CD14-positive monocyte (primary cell): ENCODE measurements around the gene PEX16. TPM values are rescaled to one million over a fixed set of nuclear protein-coding genes. Genes with fewer than 3 reads are reported as not detected.

Experiments
- DNase-seq, 3 donors: peaks; one replicate each; pipeline ENCODE4 v3.0.0-alpha.2; 2011 to 2022
- H2AFZ ChIP-seq: 2 replicates; pipeline ENCODE4 v1.6.0; 2012; ENCODE audit warnings: mild to moderate bottlenecking, low read depth, low read length, inconsistent platforms; ENCODE audit not compliant: insufficient read depth, poor library complexity, severe bottlenecking
- H3K27ac ChIP-seq, 2 donors: 1 replicate in 1 of 2; 2 replicates in 1 of 2; pipeline ENCODE4 v1.5.1; 2012 to 2013; ENCODE audit warnings: low read length in 2 of 2, control low read depth in 1 of 2, inconsistent platforms in 1 of 2, low read depth in 1 of 2, mild to moderate bottlenecking in 1 of 2
- H3K27me3 ChIP-seq, 2 donors: one replicate each; pipeline versions ENCODE4 v1.6.0 to v1.6.1; 2011 to 2013; ENCODE audit warnings: low read length in 2 of 2; ENCODE audit not compliant: control insufficient read depth in 2 of 2, insufficient read depth in 2 of 2
- H3K36me3 ChIP-seq, 2 donors: replicated peaks in 1 of 2; 1 replicate in 1 of 2; 2 replicates in 1 of 2; pipeline versions ENCODE4 v1.5.1 to v1.6.1; 2012 to 2013; ENCODE audit warnings: low read length in 2 of 2, control low read depth in 1 of 2, inconsistent platforms in 1 of 2, mild to moderate bottlenecking in 1 of 2; ENCODE audit not compliant: insufficient read depth in 2 of 2, control insufficient read depth in 1 of 2
- H3K4me1 ChIP-seq, 2 donors: 1 replicate in 1 of 2; 2 replicates in 1 of 2; pipeline versions ENCODE4 v1.5.1 to v1.6.1; 2012 to 2013; ENCODE audit warnings: low read length in 2 of 2, control low read depth in 1 of 2, inconsistent platforms in 1 of 2, mild to moderate bottlenecking in 1 of 2, moderate library complexity in 1 of 2; ENCODE audit not compliant: insufficient read depth in 2 of 2, control insufficient read depth in 1 of 2
- H3K4me2 ChIP-seq: replicated peaks from 2 replicates; pipeline ENCODE3; 2012; ENCODE audit warnings: low read length, moderate library complexity, mild to moderate bottlenecking; ENCODE audit not compliant: poor library complexity, severe bottlenecking; ENCODE audit errors: extremely low read depth
- H3K4me3 ChIP-seq, 3 experiments: fragments of 200-600 bp in 1 of 3; sonication (generic) in 1 of 3; replicated peaks in 1 of 3; 1 replicate in 2 of 3; 2 replicates in 1 of 3; pipeline ENCODE4 v1.5.1; 2011 to 2013; ENCODE audit warnings: low read length in 3 of 3, mild to moderate bottlenecking in 3 of 3, control low read depth in 2 of 3, low read depth in 2 of 3, inconsistent platforms in 1 of 3, moderate library complexity in 1 of 3
- H3K79me2 ChIP-seq: 2 replicates; pipeline ENCODE4 v1.6.0; 2012; ENCODE audit warnings: mild to moderate bottlenecking, control low read depth, inconsistent platforms, low read length, moderate library complexity; ENCODE audit not compliant: insufficient read depth
- H3K9ac ChIP-seq: 2 replicates; pipeline ENCODE4 v1.6.0; 2017; ENCODE audit warnings: low read length, mild to moderate bottlenecking; ENCODE audit not compliant: insufficient read depth, poor library complexity, severe bottlenecking
- H3K9me3 ChIP-seq, 2 donors: replicated peaks in 1 of 2; 1 replicate in 1 of 2; 2 replicates in 1 of 2; pipeline versions ENCODE4 v1.5.1 to v1.6.1; 2012 to 2013; ENCODE audit warnings: low read length in 2 of 2, control low read depth in 1 of 2; ENCODE audit not compliant: control insufficient read depth in 1 of 2, insufficient read depth in 1 of 2
- H4K20me1 ChIP-seq: 2 replicates; pipeline ENCODE4 v1.6.0; 2012; ENCODE audit warnings: mild to moderate bottlenecking, low read length, control low read depth, moderate library complexity; ENCODE audit not compliant: insufficient read depth
- H3K27ac Mint-ChIP-seq, 7 donors: one replicate each; pipeline ENCODE4 v1.8.0; 2020; ENCODE audit warnings: mild to moderate bottlenecking in 7 of 7, mixed read lengths in 7 of 7, moderate library complexity in 6 of 7, inconsistent platforms in 2 of 7
- H3K27me3 Mint-ChIP-seq, 3 donors: one replicate each; pipeline ENCODE4 v1.8.0; 2021 to 2022; ENCODE audit warnings: low read depth in 3 of 3, mild to moderate bottlenecking in 3 of 3, mixed read lengths in 3 of 3, moderate library complexity in 3 of 3, inconsistent platforms in 1 of 3
- H3K36me3 Mint-ChIP-seq, 2 donors: one replicate each; pipeline ENCODE4 v1.8.0; 2020; ENCODE audit warnings: mixed read lengths in 2 of 2, inconsistent platforms in 1 of 2, mild to moderate bottlenecking in 1 of 2
- H3K4me1 Mint-ChIP-seq: one replicate; pipeline ENCODE4 v1.8.0; 2020; ENCODE audit warnings: mild to moderate bottlenecking, mixed read lengths
- H3K4me3 Mint-ChIP-seq, 2 donors: one replicate each; pipeline ENCODE4 v1.8.0; 2020; ENCODE audit warnings: mild to moderate bottlenecking in 2 of 2, mixed read lengths in 2 of 2, moderate library complexity in 1 of 2
- H3K9me3 Mint-ChIP-seq, 7 donors: one replicate each; pipeline ENCODE4 v1.8.0; 2020 to 2022; ENCODE audit warnings: mixed read lengths in 7 of 7, mild to moderate bottlenecking in 6 of 7, moderate library complexity in 6 of 7, inconsistent platforms in 2 of 7
- CTCF ChIP-seq: fragments of 200-600 bp; IDR thresholded peaks from one replicate; pipeline ENCODE4 v1.8.0; 2022; ENCODE audit warnings: antibody characterized with exemption, mild to moderate bottlenecking
- WGBS: methylation state at CpG from one replicate; pipeline ENCODE4 v1.1.5; 2013; ENCODE audit warnings: missing lambda C conversion rate; ENCODE audit not compliant: insufficient coverage; 5-methylcytosine and 5-hydroxymethylcytosine counted together
- intact Hi-C, 2 donors: fragments of 100-400 bp; cut with micrococcal nuclease; formaldehyde crosslinking; loops; one replicate each; pipeline versions ENCODE4 v1.15.0 to v1.15.1; 2023
- polyA plus RNA-seq, 3 donors: library from polyadenylated mRNA; depleted of rRNA in 1 of 3; unstranded in 2 of 3; stranded (reverse) in 1 of 3; fragments of 300-500 nt in 2 of 3; fragments of >200 nt in 1 of 3; fragmentation: Illumina TruSeq in 2 of 3; gene quantifications; 1 replicate in 2 of 3; 2 replicates in 1 of 3; pipeline ENCODE4 v1.2.3, GENCODE V29; 2012 to 2021

The PEX16 gene
- polyA plus RNA-seq, 3 donors, result 33.8 to 46.1 (median 35.1) TPM

DNA sequence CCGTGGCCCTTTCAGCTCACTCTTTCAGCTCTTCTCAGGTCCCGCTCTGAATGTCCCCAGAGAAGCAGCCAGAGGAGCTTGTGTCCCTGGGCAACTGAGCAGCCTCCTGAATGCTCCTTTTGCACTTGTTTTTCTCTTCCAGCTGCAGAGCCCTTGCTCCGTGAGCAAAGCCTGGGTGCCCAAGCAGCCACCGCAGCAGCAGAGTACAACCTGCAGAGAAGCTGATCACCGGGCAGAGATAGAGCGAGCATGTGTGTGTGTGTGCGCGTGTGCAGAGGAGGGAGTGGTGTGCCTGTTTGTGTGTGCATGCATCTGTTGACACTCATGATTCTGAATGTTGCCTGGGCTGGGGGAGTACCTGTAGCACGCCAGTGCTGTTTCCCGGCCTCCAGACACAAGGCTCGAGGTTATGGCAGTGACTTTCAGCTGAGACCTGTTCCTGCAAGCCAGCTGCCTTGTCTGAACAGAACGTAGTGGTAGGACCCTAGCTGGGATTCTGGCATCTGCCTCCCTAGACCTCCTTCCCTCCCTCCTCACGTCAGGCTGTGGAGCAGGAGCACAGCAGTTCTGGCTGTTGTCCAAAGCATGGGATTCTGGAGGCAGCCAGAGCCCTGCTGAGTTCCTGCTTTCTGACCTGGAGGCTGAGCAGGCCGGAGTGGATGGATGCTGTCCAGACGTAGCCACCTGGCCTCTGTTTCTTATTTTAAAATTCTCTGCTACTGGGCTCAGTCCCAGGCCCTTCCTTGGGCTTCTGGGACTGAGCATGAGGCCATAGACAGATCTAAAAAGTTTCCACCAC is 36.7 kb downstream of the PEX16 start:
- 98% methylated on average over 12 of the region's 15 CpGs for WGBS

More for the DNA sequence above, 36.7 kb downstream of the PEX16 start:
- H3K4me1 ChIP-seq, result peaks cover 3 to 4% of the 10 kb centered on the region in 2 donors
- no peak overlapping the region for H3K27ac ChIP-seq
- H3K9ac ChIP-seq, result no peak overlapping the region
- Mint-ChIP-seq H3K27me3 (peaks cover 8 to 16% (median 8%) of the 10 kb centered on the region in 3 donors), H3K27ac (no peak overlapping the region), H3K4me3 (no peak overlapping the region), H3K4me1 (peaks cover 3% of the 10 kb centered on the region), H3K36me3 (peaks cover 54 to 57% of the 10 kb centered on the region in 2 donors), H3K9me3 (peaks cover 0 to 5% (median 0%) of the 10 kb centered on the region in 7 donors)
- DNase-seq, result no peak
- no peak overlapping the region for H2AFZ ChIP-seq
- no peak overlapping the region for H3K4me2 ChIP-seq
- H3K36me3 ChIP-seq, result peaks cover 50 to 59% of the 10 kb centered on the region in 2 donors
- no peak for TF ChIP-seq CTCF
- intact Hi-C loops, result no loop called here
- no peak overlapping the region for H3K4me3 ChIP-seq
- no peaks in the 10 kb centered on the region for H3K79me2 ChIP-seq
- peaks cover 3 to 8% of the 10 kb centered on the region in 2 donors for H3K27me3 ChIP-seq
- peaks cover 19% of the 10 kb centered on the region for H4K20me1 ChIP-seq
- H3K9me3 ChIP-seq, result no peaks in the 10 kb centered on the region
